Choroid plexus epithelial cell (primary cell): ENCODE data around the gene ISOC1.

Experiments used
- DNase-seq: peaks from one replicate; pipeline ENCODE4 v3.0.0-alpha.2; 2010; ENCODE audit warnings: low read depth
- H3K4me3 ChIP-seq: 2 replicates; pipeline ENCODE4 v1.5.1; 2011; ENCODE audit warnings: low read depth, mild to moderate bottlenecking, control low read depth, low read length, moderate library complexity
- TF ChIP-seq, protein P1 (sequence below): conservative IDR thresholded peaks from 2 replicates; pipeline ENCODE4 v1.5.1; 2011; ENCODE audit warnings: low read depth, mild to moderate bottlenecking, control low read depth, inconsistent platforms, low read length, moderate library complexity

Gene ISOC1

DNA sequence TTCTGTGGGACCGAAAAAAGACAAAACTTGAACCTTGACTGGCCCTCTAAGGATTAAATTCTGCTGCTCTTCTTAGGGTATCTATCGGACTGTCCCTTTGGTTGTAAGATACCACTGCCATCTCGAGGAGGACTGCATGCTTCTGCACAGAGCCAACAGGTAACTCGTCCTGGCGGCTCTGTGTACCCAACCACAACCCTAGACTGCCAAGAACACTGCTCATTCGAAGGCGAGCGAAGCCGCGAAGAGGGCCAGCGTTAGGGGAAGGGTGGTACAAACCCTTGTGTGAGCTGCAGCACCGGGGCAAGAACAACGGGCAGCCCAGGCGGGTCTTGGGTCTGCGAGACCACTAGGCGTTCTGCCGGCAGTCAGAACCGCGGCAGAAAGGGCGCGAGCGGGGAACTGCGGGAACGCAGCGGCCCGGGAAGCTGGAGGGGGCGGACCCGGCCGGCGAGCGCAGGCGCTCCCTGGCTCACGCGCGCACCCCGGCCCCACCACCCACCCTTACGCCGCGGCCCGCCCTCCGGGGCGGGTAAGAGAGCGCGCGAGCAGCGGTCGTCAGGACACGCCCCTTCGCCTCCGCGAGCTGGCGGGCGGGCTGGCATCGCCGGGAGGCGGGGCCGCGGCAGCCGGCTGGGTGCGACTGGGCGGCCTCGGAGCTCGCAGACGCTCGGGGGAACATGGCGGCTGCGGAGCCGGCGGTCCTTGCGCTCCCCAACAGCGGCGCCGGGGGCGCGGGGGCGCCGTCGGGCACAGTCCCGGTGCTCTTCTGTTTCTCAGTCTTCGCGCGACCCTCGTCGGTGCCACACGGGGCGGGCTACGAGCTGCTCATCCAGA lies at the start of gene ISOC1:
ISOC1 (plus strand) TSS at position 663 of the 837 bp plus-strand sequence; CDS start at position 681, 18 bp downstream.
- H3K4me3 ChIP-seq: peak within 1 kb of the TSS; percentile 88
- peak; percentile 90 for DNase-seq
- TF ChIP-seq, protein P1, sequence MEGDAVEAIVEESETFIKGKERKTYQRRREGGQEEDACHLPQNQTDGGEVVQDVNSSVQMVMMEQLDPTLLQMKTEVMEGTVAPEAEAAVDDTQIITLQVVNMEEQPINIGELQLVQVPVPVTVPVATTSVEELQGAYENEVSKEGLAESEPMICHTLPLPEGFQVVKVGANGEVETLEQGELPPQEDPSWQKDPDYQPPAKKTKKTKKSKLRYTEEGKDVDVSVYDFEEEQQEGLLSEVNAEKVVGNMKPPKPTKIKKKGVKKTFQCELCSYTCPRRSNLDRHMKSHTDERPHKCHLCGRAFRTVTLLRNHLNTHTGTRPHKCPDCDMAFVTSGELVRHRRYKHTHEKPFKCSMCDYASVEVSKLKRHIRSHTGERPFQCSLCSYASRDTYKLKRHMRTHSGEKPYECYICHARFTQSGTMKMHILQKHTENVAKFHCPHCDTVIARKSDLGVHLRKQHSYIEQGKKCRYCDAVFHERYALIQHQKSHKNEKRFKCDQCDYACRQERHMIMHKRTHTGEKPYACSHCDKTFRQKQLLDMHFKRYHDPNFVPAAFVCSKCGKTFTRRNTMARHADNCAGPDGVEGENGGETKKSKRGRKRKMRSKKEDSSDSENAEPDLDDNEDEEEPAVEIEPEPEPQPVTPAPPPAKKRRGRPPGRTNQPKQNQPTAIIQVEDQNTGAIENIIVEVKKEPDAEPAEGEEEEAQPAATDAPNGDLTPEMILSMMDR: peak; percentile 10

GRCh38 chr5:129046151-129046550 lies 48.4 kb upstream of the ISOC1 start:
- DNase-seq: peak; percentile 21
- TF ChIP-seq, protein P1: no peak
- no peak overlapping the region for H3K4me3 ChIP-seq

GRCh38 chr5:129048509-129048908 lies 46.0 kb upstream of the ISOC1 start:
- no peak for DNase-seq
- H3K4me3 ChIP-seq: no peak overlapping the region
- TF ChIP-seq, protein P1: no peak

- TF ChIP-seq, protein P1: no peak
- no peak for DNase-seq
- no peak overlapping the region for H3K4me3 ChIP-seq
Observed at GRCh38 chr5:129049126-129049799, 45.3 kb upstream of the ISOC1 start.

DNA sequence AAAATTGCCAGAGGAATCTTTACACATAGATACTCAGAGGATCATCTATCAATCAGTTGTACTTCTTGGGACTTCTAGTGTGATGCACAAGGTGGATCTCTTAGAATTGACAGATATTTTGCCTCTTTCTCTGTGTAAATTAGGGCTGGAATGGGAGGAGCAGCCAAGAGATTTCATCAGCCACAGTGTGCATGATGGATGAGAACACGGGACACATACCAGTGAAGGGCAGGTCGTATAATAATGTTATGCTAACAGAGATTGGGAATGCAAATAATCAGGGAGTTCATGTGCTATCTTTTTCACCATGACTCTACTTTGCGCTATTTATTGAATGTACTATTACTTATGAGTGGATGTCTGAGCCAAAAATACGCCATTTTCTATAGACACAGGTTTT lies 43.3 kb upstream of the ISOC1 start:
- TF ChIP-seq, protein P1: no peak
- H3K4me3 ChIP-seq: no peak overlapping the region
- peak; percentile 4 for DNase-seq

- TF ChIP-seq, protein P1: peak; percentile 17
- no peak for DNase-seq
Observed at GRCh38 chr5:129053438-129053837, 41.1 kb upstream of the ISOC1 start.

GRCh38 chr5:129057329-129057728 lies 37.2 kb upstream of the ISOC1 start:
- no peak for DNase-seq
- no peak overlapping the region for H3K4me3 ChIP-seq
- TF ChIP-seq, protein P1: no peak

More at GRCh38 chr5:129053438-129053837, 41.1 kb upstream of the ISOC1 start:
- no peak overlapping the region for H3K4me3 ChIP-seq
